ENCODE results near the gene ATP2C2. TPM values are rescaled to one million over a fixed set of nuclear protein-coding genes. Genes with fewer than 3 reads are reported as not detected.

ATP2C2 gene
- total RNA-seq, 4 donors from 2014 or later, result 138 to 3,342 (median 155) TPM

DNA sequence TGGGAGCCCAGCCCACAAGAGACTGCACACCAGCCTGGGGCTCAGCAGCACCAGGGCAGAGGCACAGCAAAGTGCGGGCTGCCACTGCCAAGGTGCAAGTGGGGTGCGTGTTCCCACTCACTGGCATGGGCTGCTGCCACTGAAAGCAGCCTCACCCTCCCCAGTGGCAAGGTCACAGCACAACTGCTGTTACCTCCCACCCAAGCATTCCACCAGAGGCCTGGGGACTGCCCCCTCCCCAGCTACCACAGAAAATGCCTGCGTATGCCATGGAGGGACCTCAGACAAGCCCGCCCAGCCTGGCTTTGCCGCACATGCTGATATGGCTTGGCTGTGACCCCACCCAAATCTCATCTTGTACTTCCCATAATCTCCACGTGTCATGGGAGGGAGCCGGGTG is 103.0 kb downstream of the ATP2C2 start:
- Histone ChIP-seq H3K27me3 (no peaks in the 10 kb centered on the region), H3K36me3 (no peaks in the 10 kb centered on the region), H3K4me3 (no peak overlapping the region), H3K4me1 (no peaks in the 10 kb centered on the region), H3K9me3 (peaks cover 0 to 7% of the 10 kb centered on the region in 2 donors), H3K27ac (no peak overlapping the region)
- intact Hi-C loops (cut with DNase I; ENCODE audit: low total_unique reads) (no loop called here), in situ Hi-C loops (cut with MboI; ENCODE audit: low pct_ligation_motif_present in 1 of 4, low pct_unique_long_range_greater_than_20kb in 1 of 4, low sequenced_read_pairs in 3 of 4) (loop anchor here in 1 of 4 donors (10.0 kb wide), 1 partner anchor 197 kb away; no protein-coding TSS in a partner anchor)
- TF ChIP-seq EP300 (IDR thresholded peaks at IDR 0.05; ENCODE audit: low read depth), result no peak
- TF ChIP-seq POLR2A (IDR thresholded peaks at IDR 0.05), result no peak
- TF ChIP-seq, protein P1, sequence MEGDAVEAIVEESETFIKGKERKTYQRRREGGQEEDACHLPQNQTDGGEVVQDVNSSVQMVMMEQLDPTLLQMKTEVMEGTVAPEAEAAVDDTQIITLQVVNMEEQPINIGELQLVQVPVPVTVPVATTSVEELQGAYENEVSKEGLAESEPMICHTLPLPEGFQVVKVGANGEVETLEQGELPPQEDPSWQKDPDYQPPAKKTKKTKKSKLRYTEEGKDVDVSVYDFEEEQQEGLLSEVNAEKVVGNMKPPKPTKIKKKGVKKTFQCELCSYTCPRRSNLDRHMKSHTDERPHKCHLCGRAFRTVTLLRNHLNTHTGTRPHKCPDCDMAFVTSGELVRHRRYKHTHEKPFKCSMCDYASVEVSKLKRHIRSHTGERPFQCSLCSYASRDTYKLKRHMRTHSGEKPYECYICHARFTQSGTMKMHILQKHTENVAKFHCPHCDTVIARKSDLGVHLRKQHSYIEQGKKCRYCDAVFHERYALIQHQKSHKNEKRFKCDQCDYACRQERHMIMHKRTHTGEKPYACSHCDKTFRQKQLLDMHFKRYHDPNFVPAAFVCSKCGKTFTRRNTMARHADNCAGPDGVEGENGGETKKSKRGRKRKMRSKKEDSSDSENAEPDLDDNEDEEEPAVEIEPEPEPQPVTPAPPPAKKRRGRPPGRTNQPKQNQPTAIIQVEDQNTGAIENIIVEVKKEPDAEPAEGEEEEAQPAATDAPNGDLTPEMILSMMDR (IDR thresholded peaks at IDR 0.05), result no peak
- TF ChIP-seq POLR2AphosphoS5 (IDR thresholded peaks at IDR 0.05), result no peak
- DNase-seq, result no peak
- WGBS, 2 donors (ENCODE audit: low coverage in 1 of 2), result 83 to 97% methylated on average over 2 to 7 of the region's 7 CpGs

- Histone ChIP-seq H3K4me1 (no peaks in the 10 kb centered on the region), H3K4me3 (no peak overlapping the region), H3K9me3 (peaks cover 0 to 7% of the 10 kb centered on the region in 2 donors), H3K27me3 (no peaks in the 10 kb centered on the region), H3K27ac (no peak overlapping the region), H3K36me3 (no peaks in the 10 kb centered on the region)
- in situ Hi-C loops (cut with MboI; ENCODE audit: low pct_ligation_motif_present in 1 of 4, low pct_unique_long_range_greater_than_20kb in 1 of 4, low sequenced_read_pairs in 3 of 4), result loop anchor here in 1 of 4 donors (10.0 kb wide), 1 partner anchor 197 kb away; no protein-coding TSS in a partner anchor
- WGBS, 2 donors (ENCODE audit: low coverage in 1 of 2), result 80% methylated on average over 3 of the region's 4 CpGs; no CpG with 5 or more reads in 1 of the 2 donors
- no peak for TF ChIP-seq EP300 (IDR thresholded peaks at IDR 0.05; ENCODE audit: low read depth)
- TF ChIP-seq, protein P1 (IDR thresholded peaks at IDR 0.05), result no peak
- no peak for TF ChIP-seq POLR2A (IDR thresholded peaks at IDR 0.05)
- TF ChIP-seq POLR2AphosphoS5 (IDR thresholded peaks at IDR 0.05), result no peak
- intact Hi-C loops (cut with DNase I; ENCODE audit: low total_unique reads), result no loop called here
- DNase-seq, result no peak
These were observed 103.6 kb downstream of the ATP2C2 start for GRCh38 chr16:84471966-84472365.

DNA sequence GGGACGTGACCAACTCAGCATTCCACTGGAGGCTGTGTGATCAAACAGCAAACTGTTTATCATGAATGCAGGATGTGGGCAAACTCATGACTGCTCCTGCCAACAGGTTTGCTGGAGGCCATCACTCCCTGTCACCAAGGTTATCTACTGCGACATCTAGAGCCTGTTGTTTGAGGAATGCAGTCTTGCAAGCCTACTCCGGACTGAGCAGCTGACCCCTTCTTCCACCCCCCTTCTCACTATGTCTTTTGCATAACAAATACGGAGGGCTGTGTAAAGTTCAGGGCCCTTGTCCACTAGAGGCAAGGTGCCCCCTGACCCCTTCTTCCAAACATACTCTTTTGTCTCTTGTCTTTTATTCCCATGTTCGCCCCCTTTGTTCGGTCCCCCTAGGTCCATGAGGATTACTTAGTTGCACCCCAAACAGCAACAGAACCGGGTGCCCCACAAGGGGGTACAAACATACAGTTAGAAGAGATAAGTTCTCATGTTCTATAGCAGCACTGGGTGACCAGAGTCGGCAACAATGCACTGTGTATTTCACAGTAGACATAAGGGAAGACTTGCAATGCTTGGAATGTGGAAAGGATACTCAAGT is 107.4 kb downstream of the ATP2C2 start:
- Histone ChIP-seq H3K4me3 (no peak overlapping the region), H3K9me3 (no peaks in the 10 kb centered on the region), H3K27me3 (no peaks in the 10 kb centered on the region), H3K36me3 (no peaks in the 10 kb centered on the region), H3K4me1 (no peaks in the 10 kb centered on the region), H3K27ac (no peak overlapping the region)
- TF ChIP-seq POLR2AphosphoS5 (IDR thresholded peaks at IDR 0.05) (no peak), POLR2A (IDR thresholded peaks at IDR 0.05) (no peak), EP300 (IDR thresholded peaks at IDR 0.05; ENCODE audit: low read depth) (no peak)
- TF ChIP-seq, protein P1 (IDR thresholded peaks at IDR 0.05), result no peak
- intact Hi-C loops (cut with DNase I; ENCODE audit: low total_unique reads), result no loop called here
- in situ Hi-C loops (cut with MboI; ENCODE audit: low pct_ligation_motif_present in 1 of 4, low pct_unique_long_range_greater_than_20kb in 1 of 4, low sequenced_read_pairs in 3 of 4), result loop anchor here in 3 of 4 donors (10.0 to 25.0 kb wide), 4 partner anchors 201 to 513 kb away; partner anchors contain the start of genes NECAB2 (in 2 of the 3), OSGIN1 (in 2 of the 3) and MBTPS1 (in 1 of the 3)
- 87 to 88% methylated on average over 3 to 8 of the region's 8 CpGs for WGBS, 2 donors (ENCODE audit: low coverage in 1 of 2)
- DNase-seq, result no peak

DNA sequence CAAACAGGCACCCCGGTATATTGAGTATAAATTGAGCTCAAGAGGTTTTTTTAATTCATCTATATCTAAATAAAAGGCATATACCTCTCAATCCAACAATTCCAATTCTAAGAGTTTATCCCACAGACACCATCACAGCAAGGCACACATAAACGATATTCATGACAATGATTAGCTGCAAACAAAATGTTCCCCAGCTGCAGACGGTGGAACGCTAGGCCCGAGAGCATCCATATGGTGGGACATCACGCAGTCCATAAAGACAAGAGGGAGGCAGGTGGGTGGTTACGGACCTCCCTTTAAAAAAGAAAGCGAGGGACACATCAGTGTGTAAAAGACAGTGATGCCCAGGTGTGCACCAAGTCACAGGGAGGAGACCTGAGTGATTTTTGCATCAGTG is 108.1 kb downstream of the ATP2C2 start:
- in situ Hi-C loops (cut with MboI; ENCODE audit: low pct_ligation_motif_present in 1 of 4, low pct_unique_long_range_greater_than_20kb in 1 of 4, low sequenced_read_pairs in 3 of 4), result loop anchor here in 3 of 4 donors (10.0 to 25.0 kb wide), 4 partner anchors 202 to 514 kb away; partner anchors contain the start of genes NECAB2 (in 2 of the 3), OSGIN1 (in 2 of the 3) and MBTPS1 (in 1 of the 3)

More for the DNA sequence above, 108.1 kb downstream of the ATP2C2 start:
- Histone ChIP-seq H3K36me3 (no peaks in the 10 kb centered on the region), H3K9me3 (no peaks in the 10 kb centered on the region), H3K27me3 (no peaks in the 10 kb centered on the region), H3K4me3 (no peak overlapping the region), H3K27ac (no peak overlapping the region), H3K4me1 (no peaks in the 10 kb centered on the region)
- no peak for DNase-seq
- intact Hi-C loops (cut with DNase I; ENCODE audit: low total_unique reads), result no loop called here
- TF ChIP-seq, protein P1 (IDR thresholded peaks at IDR 0.05), result no peak
- no peak for TF ChIP-seq EP300 (IDR thresholded peaks at IDR 0.05; ENCODE audit: low read depth)
- TF ChIP-seq POLR2AphosphoS5 (IDR thresholded peaks at IDR 0.05), result no peak
- TF ChIP-seq POLR2A (IDR thresholded peaks at IDR 0.05), result no peak
- 89 to 96% methylated on average over 8 of the region's 8 CpGs for WGBS, 2 donors (ENCODE audit: low coverage in 1 of 2)
